Cardiac fibroblast (primary cell): Measurements from ENCODE around the gene SMTNL1.

Experiments
- DNase-seq, 2 donors: peaks; one replicate each; pipeline versions ENCODE4 v3.0.0 to v3.0.0-alpha.2; 2010; ENCODE audit warnings: low read depth in 2 of 2
- H3K4me3 ChIP-seq, 2 donors: replicated peaks in 1 of 2; 1 replicate in 1 of 2; 2 replicates in 1 of 2; pipeline ENCODE4 v1.5.1; 2011; ENCODE audit warnings: low read depth in 2 of 2, low read length in 2 of 2, mild to moderate bottlenecking in 2 of 2, moderate library complexity in 1 of 2
- TF ChIP-seq, protein P1 (sequence below): IDR thresholded peaks from one replicate; pipeline ENCODE4 v1.5.1; 2011; ENCODE audit warnings: low read depth, mild to moderate bottlenecking, low read length, inconsistent platforms

The SMTNL1 gene, protein sequence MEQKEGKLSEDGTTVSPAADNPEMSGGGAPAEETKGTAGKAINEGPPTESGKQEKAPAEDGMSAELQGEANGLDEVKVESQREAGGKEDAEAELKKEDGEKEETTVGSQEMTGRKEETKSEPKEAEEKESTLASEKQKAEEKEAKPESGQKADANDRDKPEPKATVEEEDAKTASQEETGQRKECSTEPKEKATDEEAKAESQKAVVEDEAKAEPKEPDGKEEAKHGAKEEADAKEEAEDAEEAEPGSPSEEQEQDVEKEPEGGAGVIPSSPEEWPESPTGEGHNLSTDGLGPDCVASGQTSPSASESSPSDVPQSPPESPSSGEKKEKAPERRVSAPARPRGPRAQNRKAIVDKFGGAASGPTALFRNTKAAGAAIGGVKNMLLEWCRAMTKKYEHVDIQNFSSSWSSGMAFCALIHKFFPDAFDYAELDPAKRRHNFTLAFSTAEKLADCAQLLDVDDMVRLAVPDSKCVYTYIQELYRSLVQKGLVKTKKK

GRCh38 chr11:57536947-57537619, at the start of gene SMTNL1:
TSS of gene SMTNL1 (plus strand) at chr11:57537595. CDS start at chr11:57542643, 5,048 bp downstream.
- H3K4me3 ChIP-seq: no peak within 1 kb of the TSS
- no peak for DNase-seq
- TF ChIP-seq, protein P1, sequence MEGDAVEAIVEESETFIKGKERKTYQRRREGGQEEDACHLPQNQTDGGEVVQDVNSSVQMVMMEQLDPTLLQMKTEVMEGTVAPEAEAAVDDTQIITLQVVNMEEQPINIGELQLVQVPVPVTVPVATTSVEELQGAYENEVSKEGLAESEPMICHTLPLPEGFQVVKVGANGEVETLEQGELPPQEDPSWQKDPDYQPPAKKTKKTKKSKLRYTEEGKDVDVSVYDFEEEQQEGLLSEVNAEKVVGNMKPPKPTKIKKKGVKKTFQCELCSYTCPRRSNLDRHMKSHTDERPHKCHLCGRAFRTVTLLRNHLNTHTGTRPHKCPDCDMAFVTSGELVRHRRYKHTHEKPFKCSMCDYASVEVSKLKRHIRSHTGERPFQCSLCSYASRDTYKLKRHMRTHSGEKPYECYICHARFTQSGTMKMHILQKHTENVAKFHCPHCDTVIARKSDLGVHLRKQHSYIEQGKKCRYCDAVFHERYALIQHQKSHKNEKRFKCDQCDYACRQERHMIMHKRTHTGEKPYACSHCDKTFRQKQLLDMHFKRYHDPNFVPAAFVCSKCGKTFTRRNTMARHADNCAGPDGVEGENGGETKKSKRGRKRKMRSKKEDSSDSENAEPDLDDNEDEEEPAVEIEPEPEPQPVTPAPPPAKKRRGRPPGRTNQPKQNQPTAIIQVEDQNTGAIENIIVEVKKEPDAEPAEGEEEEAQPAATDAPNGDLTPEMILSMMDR: no peak

DNA sequence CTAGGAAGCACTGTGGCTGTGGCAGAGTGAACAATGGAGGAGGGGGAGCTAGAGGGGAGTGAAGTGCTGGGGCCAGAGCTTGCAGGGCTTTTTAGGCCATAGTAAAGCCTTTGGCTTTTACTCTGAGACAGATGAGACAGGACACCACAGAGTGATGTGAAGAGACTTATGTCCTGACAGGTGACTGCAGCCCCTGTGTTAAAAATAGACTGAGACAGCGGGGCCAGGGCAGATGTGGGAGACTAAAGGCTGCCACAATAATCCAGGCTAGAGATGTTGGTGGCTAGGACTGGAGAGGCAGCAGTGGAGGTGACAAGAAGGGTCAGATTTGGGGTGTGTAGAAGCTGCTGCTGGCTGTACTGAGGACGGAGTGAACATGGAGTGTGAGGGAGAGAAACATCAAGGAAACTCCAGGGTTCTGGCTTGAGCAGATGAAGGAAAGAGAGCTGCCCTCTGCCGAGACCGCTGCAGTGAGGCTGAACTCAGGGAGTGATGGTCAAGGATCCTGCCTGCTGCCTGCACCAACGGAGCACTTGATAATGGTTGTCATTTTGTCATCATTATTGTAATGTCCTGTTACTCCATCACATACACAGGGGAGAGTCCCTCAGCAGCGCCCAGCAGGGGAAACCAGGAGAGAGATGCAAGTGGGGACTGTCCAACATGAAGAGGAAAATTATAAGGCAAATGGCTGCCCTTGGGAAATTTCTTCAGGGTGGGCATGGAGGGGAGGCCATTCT, 49.3 kb upstream of the SMTNL1 start:
- no peak overlapping the region for H3K4me3 ChIP-seq
- TF ChIP-seq, protein P1: no peak
- no peak for DNase-seq

DNA sequence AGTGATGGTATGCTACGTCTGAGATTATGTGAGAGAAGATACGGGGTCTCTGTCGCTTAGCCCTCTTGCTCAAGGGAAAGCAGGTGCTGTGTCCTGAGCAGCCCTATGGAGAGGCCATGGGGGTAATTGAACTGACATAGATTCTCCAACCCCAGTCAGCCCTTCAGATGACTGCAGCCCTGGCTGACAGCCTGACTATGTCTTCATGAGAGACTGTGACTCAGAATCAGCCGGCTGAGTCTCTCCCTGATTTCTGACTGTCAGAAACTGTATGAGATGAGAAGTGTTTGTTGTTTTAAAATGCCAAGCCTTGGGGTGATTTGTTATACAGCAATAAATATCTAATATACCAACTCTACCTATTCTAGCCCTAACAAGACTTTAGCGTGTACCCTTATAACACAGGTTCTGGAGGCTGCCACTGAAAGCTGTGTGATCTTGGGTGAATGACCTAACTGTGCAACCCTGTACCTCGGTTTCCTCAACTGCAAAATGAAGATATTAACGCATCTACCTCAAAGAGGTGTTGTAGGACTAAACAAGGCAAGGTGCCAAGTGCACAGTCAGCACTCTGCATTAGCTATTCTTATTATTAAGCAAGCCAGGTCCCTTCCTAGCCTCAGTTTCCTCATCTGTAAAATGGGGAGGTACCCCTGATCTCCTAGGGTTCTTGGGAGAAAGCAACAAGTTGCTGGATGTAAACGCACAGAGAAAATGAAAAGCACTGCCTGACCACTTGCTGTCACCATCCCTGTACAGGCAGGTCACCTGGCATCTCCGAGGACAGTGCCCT, 46.7 kb upstream of the SMTNL1 start:
- DNase-seq: peak in 1 of 2 donors; percentile 51
- H3K4me3 ChIP-seq: no peak overlapping the region
- TF ChIP-seq, protein P1: no peak

DNA sequence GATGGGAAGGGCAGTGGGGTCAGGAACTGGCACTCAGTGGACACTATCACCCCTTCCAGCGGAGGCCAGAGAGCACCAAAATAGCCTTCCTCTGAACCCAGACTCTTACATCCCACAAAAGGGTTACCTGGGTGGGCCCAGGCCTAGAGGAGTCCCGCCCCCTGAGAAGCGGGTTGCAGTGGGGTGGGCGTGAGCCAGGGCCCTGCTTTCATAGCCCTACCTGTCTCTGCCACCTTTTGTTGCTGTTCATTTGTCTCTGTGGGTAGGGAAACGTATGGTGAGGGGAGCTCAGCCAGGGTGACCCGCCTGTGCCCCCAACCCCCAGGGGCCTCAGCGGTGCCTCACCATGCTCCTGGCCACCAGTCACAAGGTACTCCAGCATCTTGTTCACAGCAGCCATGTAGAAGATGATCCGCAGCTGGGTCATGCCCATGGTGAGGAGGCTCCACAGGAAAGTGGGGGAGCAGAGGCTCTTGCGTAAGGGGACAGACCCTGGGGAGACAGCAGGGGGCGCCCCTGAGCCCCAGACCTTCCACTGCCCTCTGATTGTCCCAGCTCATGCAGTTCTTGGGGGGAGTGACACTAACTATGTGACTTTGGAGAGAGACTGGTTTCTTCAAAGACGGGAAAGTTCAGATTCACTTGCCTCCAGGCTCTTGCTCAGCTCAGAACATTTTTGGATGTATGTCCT, 45.9 kb upstream of the SMTNL1 start:
- TF ChIP-seq, protein P1: peak; percentile 63
- no peak overlapping the region for H3K4me3 ChIP-seq
- DNase-seq: peak; percentile 36 to 52

DNA sequence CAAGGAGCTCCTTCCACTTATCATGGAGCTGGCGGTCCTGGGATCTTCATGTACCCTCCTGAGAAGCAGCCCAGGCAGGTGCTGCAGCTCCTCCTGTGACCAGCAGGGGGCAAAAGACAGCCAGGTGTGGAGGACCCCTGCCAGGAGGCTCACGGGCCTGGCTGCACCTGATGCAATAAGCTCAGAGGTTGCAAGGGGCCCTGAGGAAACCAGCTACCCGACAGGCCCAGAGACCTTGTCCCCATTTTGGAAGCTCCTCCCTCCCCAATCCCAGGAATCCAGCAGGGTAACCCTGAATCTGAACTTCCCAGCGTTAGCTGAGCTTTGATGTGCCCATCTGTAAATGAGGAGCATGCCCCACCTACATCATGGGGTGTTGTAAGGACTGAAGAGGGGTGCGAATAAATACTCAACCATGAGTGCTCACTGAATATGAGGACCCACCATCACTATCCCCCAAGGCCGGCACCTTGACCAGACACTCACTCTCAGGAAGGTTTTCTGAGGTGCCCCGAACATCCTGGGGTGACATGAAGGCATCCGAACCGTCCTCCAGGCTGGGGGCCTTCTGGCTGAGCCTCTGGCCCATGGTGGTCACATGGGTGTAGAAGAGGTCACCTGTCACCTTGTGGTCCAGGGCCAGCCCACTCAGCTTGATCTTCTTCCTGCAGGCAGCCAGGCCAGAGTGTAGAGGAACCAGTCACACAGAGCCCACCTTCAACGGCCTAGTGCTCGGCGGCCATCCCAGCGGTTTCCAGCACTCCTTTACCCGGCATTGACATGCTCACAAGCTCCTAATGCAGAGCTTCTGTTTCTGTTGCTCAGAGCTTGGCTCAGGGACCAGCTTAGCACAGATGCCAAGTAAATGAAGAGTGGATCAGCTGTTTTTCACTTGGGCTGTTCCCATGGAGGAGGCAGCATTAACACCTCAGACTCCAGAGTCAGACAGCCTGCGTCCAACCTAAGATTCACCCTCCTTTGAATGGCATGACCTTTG, 43.6 kb upstream of the SMTNL1 start:
- H3K4me3 ChIP-seq: no peak overlapping the region
- DNase-seq: peak; percentile 44 to 50
- TF ChIP-seq, protein P1: peak; percentile 97
